ENCODE data around the gene TMIGD1.

Gene TMIGD1

DNA sequence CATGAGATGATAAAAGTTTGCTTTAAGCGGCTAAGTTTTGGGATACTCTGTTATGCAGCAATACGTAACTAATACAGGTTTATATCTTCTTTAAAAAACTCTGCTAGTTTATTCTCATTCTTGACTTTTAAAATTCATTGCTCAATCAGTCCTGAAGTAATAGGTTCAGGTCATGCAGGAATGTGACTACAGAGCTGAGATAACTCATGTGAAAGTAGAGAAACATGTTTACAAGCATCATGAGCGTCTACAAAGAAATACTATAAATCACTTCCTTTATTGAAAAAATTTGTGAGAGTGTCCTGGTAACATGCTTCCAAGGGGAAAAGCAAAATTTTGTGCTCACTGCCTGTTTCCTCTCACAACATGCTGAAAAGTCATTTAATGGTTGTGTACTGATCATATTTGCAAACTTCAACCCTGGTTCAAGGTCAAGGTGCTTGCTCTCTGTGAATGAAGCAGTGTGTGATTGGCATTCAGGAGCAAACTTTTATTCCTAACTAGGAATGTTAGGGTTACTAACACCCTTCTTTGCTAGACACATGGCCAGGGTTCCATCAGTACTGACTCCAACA is 12.5 kb upstream of the TMIGD1 start:
- Histone ChIP-seq H3K27ac (ENCODE audit: poor library complexity, severe bottlenecking) (no peak overlapping the region), H3K4me3 (ENCODE audit: severe bottlenecking) (no peak overlapping the region), H3K27me3 (ENCODE audit: insufficient read depth, poor library complexity, severe bottlenecking) (no peaks in the 10 kb centered on the region), H3K36me3 (ENCODE audit: low read depth) (no peaks in the 10 kb centered on the region), H3K9me3 (ENCODE audit: severe bottlenecking) (no peaks in the 10 kb centered on the region), H3K4me1 (ENCODE audit: insufficient read depth, poor library complexity, severe bottlenecking) (peaks cover 20% of the 10 kb centered on the region)
- ATAC-seq (ENCODE audit: low read depth): no peak
- DNase-seq (ENCODE audit: low spot score): no peak
- TF ChIP-seq, protein P1, sequence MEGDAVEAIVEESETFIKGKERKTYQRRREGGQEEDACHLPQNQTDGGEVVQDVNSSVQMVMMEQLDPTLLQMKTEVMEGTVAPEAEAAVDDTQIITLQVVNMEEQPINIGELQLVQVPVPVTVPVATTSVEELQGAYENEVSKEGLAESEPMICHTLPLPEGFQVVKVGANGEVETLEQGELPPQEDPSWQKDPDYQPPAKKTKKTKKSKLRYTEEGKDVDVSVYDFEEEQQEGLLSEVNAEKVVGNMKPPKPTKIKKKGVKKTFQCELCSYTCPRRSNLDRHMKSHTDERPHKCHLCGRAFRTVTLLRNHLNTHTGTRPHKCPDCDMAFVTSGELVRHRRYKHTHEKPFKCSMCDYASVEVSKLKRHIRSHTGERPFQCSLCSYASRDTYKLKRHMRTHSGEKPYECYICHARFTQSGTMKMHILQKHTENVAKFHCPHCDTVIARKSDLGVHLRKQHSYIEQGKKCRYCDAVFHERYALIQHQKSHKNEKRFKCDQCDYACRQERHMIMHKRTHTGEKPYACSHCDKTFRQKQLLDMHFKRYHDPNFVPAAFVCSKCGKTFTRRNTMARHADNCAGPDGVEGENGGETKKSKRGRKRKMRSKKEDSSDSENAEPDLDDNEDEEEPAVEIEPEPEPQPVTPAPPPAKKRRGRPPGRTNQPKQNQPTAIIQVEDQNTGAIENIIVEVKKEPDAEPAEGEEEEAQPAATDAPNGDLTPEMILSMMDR (IDR thresholded peaks at IDR 0.05; ENCODE audit: poor library complexity, severe bottlenecking): no peak

DNA sequence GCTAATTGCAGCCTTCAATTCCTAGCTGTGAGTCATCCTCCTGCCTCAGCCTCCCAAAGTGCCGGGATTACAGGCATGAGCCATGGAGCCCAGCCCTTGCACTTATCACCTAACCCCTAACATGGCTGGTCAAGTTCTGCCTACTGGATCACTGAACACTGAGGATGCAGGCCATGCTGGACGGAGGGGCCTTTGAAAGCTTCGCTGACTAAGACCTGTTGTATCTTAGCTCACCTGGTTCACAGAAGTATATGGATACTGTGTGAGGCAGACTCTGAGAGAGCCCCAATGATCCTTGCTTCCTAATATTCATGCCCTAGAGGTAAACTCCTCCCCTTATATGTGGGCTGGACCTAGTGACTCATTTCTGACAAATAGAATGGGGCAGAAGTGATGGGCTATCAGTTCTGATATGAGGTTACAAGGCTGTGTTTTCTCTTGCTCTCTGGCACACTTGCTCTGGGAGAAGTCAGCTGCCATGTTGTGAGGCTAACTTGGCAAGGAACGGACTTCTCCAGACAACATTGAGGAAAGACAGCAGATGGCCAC is 11.7 kb upstream of the TMIGD1 start:
- peak; percentile 35; the same call in 2 of the 3 replicates for ATAC-seq (ENCODE audit: low read depth)
- Histone ChIP-seq H3K4me1 (ENCODE audit: insufficient read depth, poor library complexity, severe bottlenecking) (peaks cover 21% of the 10 kb centered on the region), H3K27ac (ENCODE audit: poor library complexity, severe bottlenecking) (peak overlapping the region; percentile 34), H3K9me3 (ENCODE audit: severe bottlenecking) (no peaks in the 10 kb centered on the region), H3K36me3 (ENCODE audit: low read depth) (no peaks in the 10 kb centered on the region), H3K4me3 (ENCODE audit: severe bottlenecking) (no peak overlapping the region), H3K27me3 (ENCODE audit: insufficient read depth, poor library complexity, severe bottlenecking) (no peaks in the 10 kb centered on the region)
- TF ChIP-seq, protein P1 (IDR thresholded peaks at IDR 0.05; ENCODE audit: poor library complexity, severe bottlenecking): no peak
- no peak for DNase-seq (ENCODE audit: low spot score)

DNA sequence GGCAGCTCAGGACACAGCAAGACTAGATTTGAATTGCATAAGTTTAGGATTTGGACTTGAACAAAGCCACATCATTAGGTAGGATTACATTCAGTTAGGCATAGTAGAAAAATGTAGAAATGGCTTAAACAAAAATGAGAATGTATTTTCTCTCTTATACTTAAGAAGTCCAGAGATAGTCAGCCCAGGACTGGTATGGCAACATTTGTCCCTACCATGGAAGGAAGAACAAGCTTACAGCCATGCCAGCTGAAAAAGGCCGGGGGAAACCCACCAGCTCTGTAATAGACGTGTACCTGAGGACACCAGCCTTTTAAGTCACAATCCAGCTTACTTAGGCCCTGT is 11.2 kb upstream of the TMIGD1 start:
- no peaks in the 10 kb centered on the region for H3K27me3 ChIP-seq (ENCODE audit: insufficient read depth, poor library complexity, severe bottlenecking)
- ATAC-seq (ENCODE audit: low read depth): no peak
- H3K4me3 ChIP-seq (ENCODE audit: severe bottlenecking): no peak overlapping the region
- H3K9me3 ChIP-seq (ENCODE audit: severe bottlenecking): no peaks in the 10 kb centered on the region
- H3K36me3 ChIP-seq (ENCODE audit: low read depth): no peaks in the 10 kb centered on the region
- H3K4me1 ChIP-seq (ENCODE audit: insufficient read depth, poor library complexity, severe bottlenecking): peaks cover 26% of the 10 kb centered on the region
- TF ChIP-seq, protein P1 (IDR thresholded peaks at IDR 0.05; ENCODE audit: poor library complexity, severe bottlenecking): no peak
- peak overlapping the region; percentile 34 for H3K27ac ChIP-seq (ENCODE audit: poor library complexity, severe bottlenecking)
- DNase-seq (ENCODE audit: low spot score): no peak

DNA sequence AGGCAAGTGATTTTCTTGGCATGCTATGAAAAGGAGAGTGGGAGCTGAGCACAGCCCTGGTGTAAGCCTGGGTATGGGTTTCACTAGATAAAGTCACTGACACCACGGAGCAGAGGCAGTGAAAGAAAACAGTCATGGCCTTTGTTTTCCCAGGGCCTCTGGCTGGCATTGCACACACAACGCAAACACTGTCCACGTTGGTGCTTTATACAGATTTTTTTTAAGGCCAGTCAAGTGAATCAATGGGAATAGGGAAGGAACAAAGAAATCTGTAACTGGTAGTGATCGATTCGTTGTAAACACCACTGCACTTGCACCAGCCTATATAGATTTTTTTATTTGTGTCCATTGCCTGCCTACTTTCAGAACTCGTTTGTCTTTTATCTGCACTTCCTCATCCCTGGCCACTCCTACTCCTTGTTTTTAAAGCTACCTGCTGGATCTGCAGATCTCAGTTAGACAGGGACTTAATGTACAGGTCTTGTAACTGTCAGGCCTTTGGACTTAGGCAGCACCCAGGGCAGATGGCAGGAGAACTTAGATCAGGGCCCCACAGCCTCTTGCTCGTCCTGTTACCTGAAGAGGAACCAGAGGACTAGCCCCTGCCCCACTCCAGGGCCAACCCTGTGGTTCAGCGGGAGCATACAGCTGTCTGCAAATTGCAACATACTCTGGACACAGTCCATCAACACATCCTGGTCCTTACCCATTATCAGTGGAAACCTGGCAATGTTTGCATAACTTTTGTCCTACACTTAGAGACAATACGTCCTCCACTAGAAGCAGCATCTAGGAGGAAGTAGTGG is 10.6 kb upstream of the TMIGD1 start:
- Histone ChIP-seq H3K36me3 (ENCODE audit: low read depth) (no peaks in the 10 kb centered on the region), H3K27ac (ENCODE audit: poor library complexity, severe bottlenecking) (peak overlapping the region; percentile 34), H3K4me3 (ENCODE audit: severe bottlenecking) (no peak overlapping the region), H3K9me3 (ENCODE audit: severe bottlenecking) (no peaks in the 10 kb centered on the region), H3K27me3 (ENCODE audit: insufficient read depth, poor library complexity, severe bottlenecking) (no peaks in the 10 kb centered on the region), H3K4me1 (ENCODE audit: insufficient read depth, poor library complexity, severe bottlenecking) (peaks cover 29% of the 10 kb centered on the region)
- ATAC-seq (ENCODE audit: low read depth) (peak; percentile 47; the same call in 2 of the 3 replicates), DNase-seq (ENCODE audit: low spot score) (no peak)
- TF ChIP-seq, protein P1 (IDR thresholded peaks at IDR 0.05; ENCODE audit: poor library complexity, severe bottlenecking): no peak

All from RWPE2 (cell line).